Omental fat pad (tissue), 4 donors: ENCODE results near the gene STX12. TPM values are rescaled to one million over a fixed set of nuclear protein-coding genes. Genes with fewer than 3 reads are reported as not detected.
A peak's percentile ranks its signal among the peaks of the same experiment; 100 is the strongest.
"Not testable (repeated sequence)": the region's sequence is repeated elsewhere in the genome, so short reads cannot be mapped to it uniquely, and the experiment has no call there.

Experiments used
- ATAC-seq: fragments of 150-250 bp; one replicate; pipeline ENCODE4 v1.9.1; 2016; ENCODE audit warnings: mild to moderate bottlenecking, moderate library complexity; ENCODE audit not compliant: low FRiP score
- DNase-seq: peaks from one replicate; pipeline ENCODE4 v3.0.0-alpha.2; 2019; ENCODE audit warnings: low spot score
- CTCF ChIP-seq, 3 donors: fragments of 450-650 bp; IDR thresholded peaks; one replicate each; pipeline ENCODE4 v1.5.1; 2016 to 2017; ENCODE audit warnings: antibody characterized with exemption in 3 of 3, mild to moderate bottlenecking in 3 of 3, moderate library complexity in 2 of 3
- total RNA-seq, 4 donors: library from RNA; depleted of rRNA; stranded (reverse); fragments of >200 nt; gene quantifications; one replicate each; pipeline ENCODE4 v1.1.0, GENCODE V29; 2016

STX12 gene
- total RNA-seq, 4 donors from 2014 or later, result 78.5 to 116 (median 95.7) TPM

GRCh38 chr1:27774654-27775053, 1.6 kb downstream of the STX12 start:
- ATAC-seq, result no peak
- TF ChIP-seq CTCF (IDR thresholded peaks at IDR 0.05), result no peak
- DNase-seq, result no peak

GRCh38 chr1:27775336-27775735, 2.3 kb downstream of the STX12 start:
- DNase-seq, ATAC-seq: not testable (repeated sequence)

- ATAC-seq, DNase-seq: not testable (repeated sequence)
These were observed 3.3 kb downstream of the STX12 start for GRCh38 chr1:27776276-27776675.

- no peak for TF ChIP-seq CTCF (IDR thresholded peaks at IDR 0.05)
- no peak for DNase-seq
- no peak for ATAC-seq
These were observed 5.0 kb downstream of the STX12 start for GRCh38 chr1:27778056-27778455.

GRCh38 chr1:27779122-27779521, 6.1 kb downstream of the STX12 start:
- no peak for ATAC-seq
- no peak for DNase-seq
- TF ChIP-seq CTCF (IDR thresholded peaks at IDR 0.05), result no peak

- no peak for DNase-seq
- ATAC-seq, result no peak
- TF ChIP-seq CTCF (IDR thresholded peaks at IDR 0.05), result no peak
These were observed 9.9 kb downstream of the STX12 start for GRCh38 chr1:27782950-27783349.

- no peak for DNase-seq
- TF ChIP-seq CTCF (IDR thresholded peaks at IDR 0.05), result no peak
- ATAC-seq, result no peak
These were observed 11.7 kb downstream of the STX12 start for GRCh38 chr1:27784700-27785099.

GRCh38 chr1:27785781-27786455, 12.9 kb downstream of the STX12 start:
- TF ChIP-seq CTCF (IDR thresholded peaks at IDR 0.05), result no peak
- ATAC-seq (peak; percentile 65), DNase-seq (no peak)
